Measurements from ENCODE around the gene FOCAD. TPM values are rescaled to one million over a fixed set of nuclear protein-coding genes. Genes with fewer than 3 reads are reported as not detected.
A peak's percentile ranks its signal among the peaks of the same experiment; 100 is the strongest.

The FOCAD gene
- total and polyA plus RNA-seq, 7 donors: 7.4 to 51.5 (median 25.5) TPM

DNA sequence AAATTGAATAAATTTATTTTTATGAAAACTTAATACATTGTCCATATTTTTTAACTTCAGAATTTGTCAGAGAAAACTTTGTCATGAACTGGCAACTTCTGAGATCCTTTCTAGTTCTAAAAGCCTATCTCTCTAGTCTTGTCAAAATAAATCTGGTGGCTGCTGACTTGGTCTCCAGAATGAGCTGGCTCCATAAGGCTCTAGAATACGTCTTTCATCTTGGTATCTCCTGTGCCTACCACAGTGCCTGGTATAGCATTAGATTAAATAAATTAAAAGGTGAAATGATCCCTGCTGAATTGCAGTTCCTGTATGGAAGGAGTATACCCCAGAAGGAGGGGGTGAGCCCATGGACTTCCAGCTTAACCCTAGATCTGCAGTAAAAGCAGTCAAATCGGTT lies 2.6 kb upstream of the FOCAD start:
- DNase-seq: no peak
- intact Hi-C loops (cut with DNase I): loop anchor here (5.0 to 10.0 kb wide), 5 partner anchors 129 to 1123 kb away; partner anchors contain the start of gene MTAP

GRCh38 chr9:20683351-20684034 lies 566 bp upstream of the FOCAD start:
- Histone ChIP-seq H3K4me3 (peak overlapping the region; percentile 56 to 85 (median 81)), H3K4me1 (peaks cover 0 to 26% (median 19%) of the 10 kb centered on the region in 4 donors), H3K36me3 (no peaks in the 10 kb centered on the region), H3K27ac (peak overlapping the region; percentile 88 to 95 (median 92)), H3K9me3 (no peaks in the 10 kb centered on the region), H3K27me3 (no peaks in the 10 kb centered on the region)
- peak; percentile 92 for DNase-seq
- intact Hi-C loops (cut with DNase I): loop anchor here (2.0 to 10.0 kb wide), 7 partner anchors 17 to 1121 kb away; partner anchors contain the start of genes MLLT3 and MTAP
- TF ChIP-seq POLR2AphosphoS5 (IDR thresholded peaks at IDR 0.05): peak in 3 of 4 donors; percentile 24 to 40 (median 39)
- peak in 2 of 4 donors; percentile 11 to 41 for TF ChIP-seq EP300 (IDR thresholded peaks at IDR 0.05)
- TF ChIP-seq, protein P1, sequence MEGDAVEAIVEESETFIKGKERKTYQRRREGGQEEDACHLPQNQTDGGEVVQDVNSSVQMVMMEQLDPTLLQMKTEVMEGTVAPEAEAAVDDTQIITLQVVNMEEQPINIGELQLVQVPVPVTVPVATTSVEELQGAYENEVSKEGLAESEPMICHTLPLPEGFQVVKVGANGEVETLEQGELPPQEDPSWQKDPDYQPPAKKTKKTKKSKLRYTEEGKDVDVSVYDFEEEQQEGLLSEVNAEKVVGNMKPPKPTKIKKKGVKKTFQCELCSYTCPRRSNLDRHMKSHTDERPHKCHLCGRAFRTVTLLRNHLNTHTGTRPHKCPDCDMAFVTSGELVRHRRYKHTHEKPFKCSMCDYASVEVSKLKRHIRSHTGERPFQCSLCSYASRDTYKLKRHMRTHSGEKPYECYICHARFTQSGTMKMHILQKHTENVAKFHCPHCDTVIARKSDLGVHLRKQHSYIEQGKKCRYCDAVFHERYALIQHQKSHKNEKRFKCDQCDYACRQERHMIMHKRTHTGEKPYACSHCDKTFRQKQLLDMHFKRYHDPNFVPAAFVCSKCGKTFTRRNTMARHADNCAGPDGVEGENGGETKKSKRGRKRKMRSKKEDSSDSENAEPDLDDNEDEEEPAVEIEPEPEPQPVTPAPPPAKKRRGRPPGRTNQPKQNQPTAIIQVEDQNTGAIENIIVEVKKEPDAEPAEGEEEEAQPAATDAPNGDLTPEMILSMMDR (IDR thresholded peaks at IDR 0.05): no peak
- 2 to 6% methylated on average over 27 of the region's 27 CpGs for WGBS, 2 donors

More for the DNA sequence above, 2.6 kb upstream of the FOCAD start:
- TF ChIP-seq POLR2AphosphoS5 (IDR thresholded peaks at IDR 0.05) (no peak), POLR2A (IDR thresholded peaks at IDR 0.05) (no peak), EP300 (IDR thresholded peaks at IDR 0.05) (no peak)
- TF ChIP-seq, protein P1 (IDR thresholded peaks at IDR 0.05): no peak
- Histone ChIP-seq H3K27me3 (no peaks in the 10 kb centered on the region), H3K9me3 (no peaks in the 10 kb centered on the region), H3K36me3 (no peaks in the 10 kb centered on the region), H3K27ac (no peak overlapping the region), H3K4me3 (no peak overlapping the region), H3K4me1 (peaks cover 0 to 26% (median 19%) of the 10 kb centered on the region in 4 donors)
- WGBS, 2 donors: 92 to 98% methylated on average over 2 of the region's 2 CpGs

GRCh38 chr9:20684875-20685696 lies 1.0 kb downstream of the FOCAD start:
- no peaks in the 10 kb centered on the region for H3K9me3 ChIP-seq
- intact Hi-C loops (cut with DNase I): loop anchor here (2.0 to 10.0 kb wide), 7 partner anchors 16 to 1120 kb away; partner anchors contain the start of genes MLLT3 and MTAP
- DNase-seq: no peak
- H3K36me3 ChIP-seq: no peaks in the 10 kb centered on the region
- peaks cover 0 to 24% (median 14%) of the 10 kb centered on the region in 4 donors for H3K4me1 ChIP-seq
- no peaks in the 10 kb centered on the region for H3K27me3 ChIP-seq
- peak overlapping the region; percentile 88 to 95 (median 92) for H3K27ac ChIP-seq
- peak overlapping the region; percentile 42 to 85 (median 81) for H3K4me3 ChIP-seq
- WGBS, 2 donors: 1 to 3% methylated on average over 10 of the region's 10 CpGs
- TF ChIP-seq POLR2AphosphoS5 (IDR thresholded peaks at IDR 0.05) (peak in 3 of 4 donors; percentile 40 to 67 (median 43)), EP300 (IDR thresholded peaks at IDR 0.05) (no peak)

DNA sequence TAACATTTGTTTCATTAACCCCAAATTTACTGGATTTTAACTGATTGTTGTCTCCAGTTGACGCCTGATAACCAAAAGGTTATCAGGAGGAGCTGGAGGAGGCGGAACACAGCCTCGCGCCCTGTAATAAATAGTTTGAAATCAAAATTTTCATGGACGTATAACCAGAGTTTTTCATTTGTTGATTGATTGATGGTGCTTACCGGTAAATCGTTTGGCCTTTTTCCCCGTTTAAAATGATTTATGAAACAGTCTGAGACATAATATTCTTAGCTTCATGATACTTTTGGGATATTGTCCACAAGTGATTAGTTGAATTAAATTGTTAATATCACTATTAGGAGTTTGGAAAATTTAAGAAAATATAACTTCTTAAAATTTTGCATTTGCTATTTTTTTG lies 1.7 kb downstream of the FOCAD start:
- Histone ChIP-seq H3K9me3 (no peaks in the 10 kb centered on the region), H3K27me3 (no peaks in the 10 kb centered on the region), H3K4me3 (peak overlapping the region in 1 of 4 donors; percentile 85), H3K4me1 (peaks cover 0 to 24% (median 14%) of the 10 kb centered on the region in 4 donors), H3K36me3 (no peaks in the 10 kb centered on the region), H3K27ac (peak overlapping the region; percentile 88 to 95 (median 92))
- TF ChIP-seq POLR2AphosphoS5 (IDR thresholded peaks at IDR 0.05): no peak
- TF ChIP-seq POLR2A (IDR thresholded peaks at IDR 0.05): no peak
- no peak for TF ChIP-seq EP300 (IDR thresholded peaks at IDR 0.05)
- TF ChIP-seq, protein P1 (IDR thresholded peaks at IDR 0.05): no peak
- WGBS, 2 donors: 19 to 58% methylated on average over 8 of the region's 8 CpGs
- intact Hi-C loops (cut with DNase I): loop anchor here (2.0 to 10.0 kb wide), 4 partner anchors 15 to 1119 kb away; partner anchors contain the start of genes MLLT3 and MTAP
- DNase-seq: no peak
